Smooth muscle cell (in vitro differentiated cells): ENCODE measurements around the gene NCR3LG1. TPM values are rescaled to one million over a fixed set of nuclear protein-coding genes. Genes with fewer than 3 reads are reported as not detected.

Experiments
- DNase-seq: peaks from one replicate; lab custom pipeline; 2025; ENCODE audit not compliant: unreplicated experiment; lab: John Stamatoyannopoulos, UW
- H2AFZ ChIP-seq: fragments of 200-600 bp; sonication (generic); 2 replicates; pipeline ENCODE4 v1.6.0; 2016; ENCODE audit warnings: antibody characterized with exemption, low read depth, mild to moderate bottlenecking
- H3F3A ChIP-seq: fragments of 200-600 bp; sonication (generic); 2 replicates; pipeline ENCODE4 v1.6.0; 2017; ENCODE audit warnings: antibody characterized with exemption, low read depth
- H3K27ac ChIP-seq: fragments of 200-600 bp; sonication (generic); 2 replicates; pipeline ENCODE4 v1.5.1; 2016; ENCODE audit warnings: low read depth, mild to moderate bottlenecking
- H3K27me3 ChIP-seq: fragments of 200-600 bp; sonication (generic); 2 replicates; pipeline ENCODE4 v1.6.1; 2016; ENCODE audit warnings: low read depth, mild to moderate bottlenecking
- H3K36me3 ChIP-seq: fragments of 200-600 bp; sonication (generic); 2 replicates; pipeline ENCODE4 v1.5.1; 2016; ENCODE audit warnings: low read depth
- H3K4me1 ChIP-seq: fragments of 200-600 bp; sonication (generic); 2 replicates; pipeline ENCODE4 v1.5.1; 2016; ENCODE audit warnings: low read depth
- H3K4me2 ChIP-seq: fragments of 200-600 bp; sonication (generic); 2 replicates; pipeline ENCODE4 v1.6.0; 2016; ENCODE audit warnings: mild to moderate bottlenecking
- H3K4me3 ChIP-seq: fragments of 200-600 bp; sonication (generic); 2 replicates; pipeline ENCODE4 v1.5.1; 2016; ENCODE audit warnings: mild to moderate bottlenecking
- H3K79me2 ChIP-seq: fragments of 200-600 bp; sonication (generic); 2 replicates; pipeline ENCODE4 v1.6.0; 2016; ENCODE audit warnings: low read depth, mild to moderate bottlenecking
- H3K9ac ChIP-seq: fragments of 200-600 bp; sonication (generic); 2 replicates; pipeline ENCODE4 v1.6.0; 2016; ENCODE audit warnings: low read depth
- H3K9me3 ChIP-seq: fragments of 200-600 bp; sonication (generic); replicated peaks from 2 replicates; pipeline ENCODE4 v1.5.1; 2016; ENCODE audit warnings: low read depth
- H4K20me1 ChIP-seq: fragments of 200-600 bp; sonication (generic); 2 replicates; pipeline ENCODE4 v1.6.0; 2016; ENCODE audit warnings: low read depth
- WGBS: methylation state at CpG from one replicate; pipeline ENCODE4 v1.1.7; 2016; ENCODE audit warnings: low lambda C conversion rate; 5-methylcytosine and 5-hydroxymethylcytosine counted together
- polyA plus RNA-seq: library from polyadenylated mRNA; unstranded; fragments of >200 nt; fragmentation: Nextera tagmentation; extraction: Ambion mirVana; gene quantifications from 2 replicates; pipeline ENCODE4 v1.2.1, GENCODE V29; 2016
- total RNA-seq: library from RNA; depleted of rRNA; stranded (reverse); fragments of >200 nt; gene quantifications from 2 replicates; pipeline ENCODE4 v1.2.3, GENCODE V29; 2014
- TF ChIP-seq, protein P1 (sequence below): fragments of 200-600 bp; sonication (generic); IDR thresholded peaks from 2 replicates; pipeline ENCODE4 v1.5.1; 2017; ENCODE audit warnings: borderline replicate concordance, mild to moderate bottlenecking, antibody characterized with exemption; ENCODE audit not compliant: insufficient read depth, poor library complexity, severe bottlenecking

NCR3LG1 gene
- total and polyA plus RNA-seq, 2 experiments from 2014 or later = 0.10 to 1.9 TPM

DNA sequence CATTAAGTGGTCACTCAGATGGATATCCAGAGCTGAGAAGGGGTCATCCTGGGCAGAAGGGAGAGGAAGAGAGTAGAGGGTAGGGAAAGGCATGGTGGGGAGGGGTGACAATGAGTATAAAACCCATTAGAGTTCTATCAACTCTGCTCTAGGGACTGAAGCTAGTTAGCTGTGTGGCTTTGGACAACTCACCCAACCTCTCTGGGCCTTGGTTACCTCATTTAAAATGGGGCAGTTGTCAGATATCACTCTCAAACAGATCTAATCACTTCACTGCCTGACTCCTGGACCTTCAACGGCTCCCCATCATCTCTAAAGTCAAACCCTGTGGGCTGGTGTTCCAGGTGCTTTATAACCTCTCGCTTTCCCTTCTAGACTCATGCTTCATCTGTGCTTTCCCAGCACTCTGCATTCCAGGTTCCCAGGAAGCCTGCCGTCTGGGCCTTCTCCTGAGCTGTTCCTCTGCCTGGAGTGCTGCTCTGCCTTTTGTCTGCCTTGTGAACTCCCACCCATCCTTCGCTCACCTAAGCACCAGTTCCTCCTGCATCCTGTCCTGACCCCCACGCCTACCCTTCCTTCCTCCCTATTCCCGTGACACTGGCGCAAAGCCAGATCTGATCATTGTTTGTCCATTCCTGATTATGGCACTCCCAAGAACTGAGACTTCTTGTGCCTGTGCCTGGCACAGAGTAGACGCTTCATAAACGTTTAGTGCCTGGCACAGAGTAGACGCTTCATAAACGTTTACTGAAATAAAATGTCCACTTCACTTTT is 59.2 kb downstream of the NCR3LG1 start:
- no peak overlapping the region for H3K4me2 ChIP-seq
- H3K79me2 ChIP-seq = no peaks in the 10 kb centered on the region
- TF ChIP-seq, protein P1, sequence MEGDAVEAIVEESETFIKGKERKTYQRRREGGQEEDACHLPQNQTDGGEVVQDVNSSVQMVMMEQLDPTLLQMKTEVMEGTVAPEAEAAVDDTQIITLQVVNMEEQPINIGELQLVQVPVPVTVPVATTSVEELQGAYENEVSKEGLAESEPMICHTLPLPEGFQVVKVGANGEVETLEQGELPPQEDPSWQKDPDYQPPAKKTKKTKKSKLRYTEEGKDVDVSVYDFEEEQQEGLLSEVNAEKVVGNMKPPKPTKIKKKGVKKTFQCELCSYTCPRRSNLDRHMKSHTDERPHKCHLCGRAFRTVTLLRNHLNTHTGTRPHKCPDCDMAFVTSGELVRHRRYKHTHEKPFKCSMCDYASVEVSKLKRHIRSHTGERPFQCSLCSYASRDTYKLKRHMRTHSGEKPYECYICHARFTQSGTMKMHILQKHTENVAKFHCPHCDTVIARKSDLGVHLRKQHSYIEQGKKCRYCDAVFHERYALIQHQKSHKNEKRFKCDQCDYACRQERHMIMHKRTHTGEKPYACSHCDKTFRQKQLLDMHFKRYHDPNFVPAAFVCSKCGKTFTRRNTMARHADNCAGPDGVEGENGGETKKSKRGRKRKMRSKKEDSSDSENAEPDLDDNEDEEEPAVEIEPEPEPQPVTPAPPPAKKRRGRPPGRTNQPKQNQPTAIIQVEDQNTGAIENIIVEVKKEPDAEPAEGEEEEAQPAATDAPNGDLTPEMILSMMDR = no peak
- no peaks in the 10 kb centered on the region for H3K36me3 ChIP-seq
- no peak overlapping the region for H3K9ac ChIP-seq
- H2AFZ ChIP-seq = no peak overlapping the region
- peaks cover 6% of the 10 kb centered on the region for H3K4me1 ChIP-seq
- no peak overlapping the region for H3K27ac ChIP-seq
- WGBS = 85% methylated on average over 11 of the region's 11 CpGs
- no peaks in the 10 kb centered on the region for H4K20me1 ChIP-seq
- H3K4me3 ChIP-seq = no peak overlapping the region
- no peaks in the 10 kb centered on the region for H3K9me3 ChIP-seq
- DNase-seq = no peak
- no peaks in the 10 kb centered on the region for H3F3A ChIP-seq
- H3K27me3 ChIP-seq = peaks cover 38% of the 10 kb centered on the region

DNA sequence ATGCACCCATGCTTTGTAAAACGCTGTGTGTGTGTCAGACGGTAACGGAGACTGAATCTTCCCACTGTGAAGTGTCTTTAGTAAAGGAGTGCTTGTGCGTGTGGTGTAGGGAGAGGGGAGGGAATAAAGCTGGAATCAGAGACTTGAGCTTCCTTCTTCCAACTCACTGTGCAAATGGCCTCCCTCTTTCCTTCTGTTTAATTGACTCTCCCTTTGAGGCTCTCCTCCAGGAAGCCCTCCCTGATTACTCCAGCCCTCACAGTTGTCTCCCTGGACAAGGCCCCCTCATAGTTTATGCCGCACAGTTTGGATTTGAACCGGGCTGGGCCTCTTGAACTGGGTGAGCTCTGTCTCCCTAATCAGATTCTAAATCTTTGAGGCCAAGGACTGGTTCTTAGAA is 59.8 kb downstream of the NCR3LG1 start:
- Histone ChIP-seq H3K4me3 (no peak overlapping the region), H3K9ac (no peak overlapping the region), H3K4me2 (no peak overlapping the region), H3K9me3 (no peaks in the 10 kb centered on the region), H3F3A (no peaks in the 10 kb centered on the region), H3K27ac (no peak overlapping the region), H3K27me3 (peaks cover 44% of the 10 kb centered on the region), H3K4me1 (peaks cover 6% of the 10 kb centered on the region), H4K20me1 (no peaks in the 10 kb centered on the region), H3K36me3 (no peaks in the 10 kb centered on the region), H2AFZ (no peak overlapping the region), H3K79me2 (no peaks in the 10 kb centered on the region)
- TF ChIP-seq, protein P1 = no peak
- whole genome bisulfite sequencing = 91% methylated on average over 6 of the region's 6 CpGs
- no peak for DNase-seq

DNA sequence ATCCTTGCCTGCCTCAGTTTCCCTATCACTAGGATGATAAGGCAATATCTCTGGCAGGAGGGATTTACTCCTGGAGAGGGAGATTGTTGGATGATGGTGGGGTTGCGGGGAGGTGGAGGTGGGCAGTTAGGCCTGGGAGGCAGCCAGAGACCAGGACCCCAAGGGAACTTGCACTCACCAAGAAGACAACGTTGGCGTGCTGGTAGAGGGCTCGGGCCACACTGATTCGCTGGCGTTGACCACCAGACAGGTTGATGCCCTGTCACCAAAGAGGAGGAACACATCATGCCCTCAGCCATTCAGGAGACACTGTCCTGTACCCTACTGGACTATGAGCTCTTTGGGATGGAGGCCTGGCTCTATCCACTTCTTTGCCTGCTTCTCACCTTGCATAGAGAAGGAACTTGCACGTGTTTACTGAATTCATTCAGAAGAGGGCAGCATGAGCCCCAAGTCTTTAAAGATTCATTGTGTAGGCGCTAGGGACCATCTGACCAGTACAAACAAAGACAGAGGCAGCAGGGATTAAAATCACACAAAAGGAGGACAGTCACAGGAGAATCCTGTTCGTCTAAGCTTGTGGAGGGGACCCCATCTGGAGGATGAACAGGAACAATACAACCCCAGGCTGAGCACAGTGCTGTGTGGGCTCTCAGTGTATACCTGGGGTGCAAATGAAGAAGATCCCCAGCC is 61.0 kb downstream of the NCR3LG1 start:
- Histone ChIP-seq H3K79me2 (no peaks in the 10 kb centered on the region), H2AFZ (no peak overlapping the region), H3K36me3 (no peaks in the 10 kb centered on the region), H3K27ac (no peak overlapping the region), H3F3A (no peaks in the 10 kb centered on the region), H3K9ac (no peak overlapping the region), H3K4me2 (no peak overlapping the region), H3K9me3 (no peaks in the 10 kb centered on the region), H4K20me1 (no peaks in the 10 kb centered on the region), H3K4me3 (no peak overlapping the region), H3K4me1 (peaks cover 6% of the 10 kb centered on the region), H3K27me3 (peaks cover 56% of the 10 kb centered on the region)
- no peak for DNase-seq
- WGBS = 75% methylated on average over 9 of the region's 9 CpGs
- TF ChIP-seq, protein P1 = no peak
